Measurements from ENCODE around the gene OR1F1.

Gene OR1F1

DNA sequence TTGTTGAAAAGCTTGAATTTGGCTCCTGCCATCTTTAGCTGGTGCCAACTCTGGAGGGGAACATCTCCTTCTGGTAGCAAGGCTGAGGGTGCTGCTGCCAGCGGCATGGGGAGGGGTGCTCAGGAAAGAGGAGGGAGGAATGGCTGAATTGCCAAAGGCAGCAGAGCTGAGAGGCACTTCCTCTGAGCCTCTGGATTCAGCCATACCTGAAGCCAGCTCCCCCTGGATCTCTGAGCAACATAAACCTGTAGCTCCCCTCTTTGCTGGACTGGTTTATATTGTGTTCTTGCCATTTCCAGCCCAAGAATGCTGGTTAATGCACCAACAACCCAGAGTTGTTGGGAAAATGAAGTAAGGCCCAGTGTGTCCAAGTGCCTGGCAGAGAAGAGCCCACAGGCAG lies 61.0 kb downstream of the OR1F1 start:
- DNase-seq (ENCODE audit: low read depth): no peak

DNA sequence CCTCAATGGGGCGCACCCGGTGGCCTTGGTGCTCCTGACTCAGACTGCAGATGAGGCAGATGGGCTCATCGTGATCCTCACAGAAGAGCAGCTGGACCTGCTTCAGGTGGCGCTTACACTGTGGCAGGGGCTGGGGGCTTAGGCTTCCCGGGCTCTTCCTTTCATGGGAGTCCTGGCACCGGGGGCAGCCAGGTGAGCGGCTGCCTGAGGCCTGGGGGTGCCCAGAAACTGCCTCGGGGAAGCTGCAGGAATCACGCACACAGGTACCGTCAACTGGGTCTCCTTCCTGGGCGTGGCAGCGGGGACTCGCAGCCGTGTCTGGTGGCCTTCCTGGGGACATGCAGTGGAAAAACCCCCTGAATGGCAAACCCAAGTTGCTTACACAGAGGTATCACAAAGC lies 61.4 kb downstream of the OR1F1 start:
- no peak for DNase-seq (ENCODE audit: low read depth)

DNA sequence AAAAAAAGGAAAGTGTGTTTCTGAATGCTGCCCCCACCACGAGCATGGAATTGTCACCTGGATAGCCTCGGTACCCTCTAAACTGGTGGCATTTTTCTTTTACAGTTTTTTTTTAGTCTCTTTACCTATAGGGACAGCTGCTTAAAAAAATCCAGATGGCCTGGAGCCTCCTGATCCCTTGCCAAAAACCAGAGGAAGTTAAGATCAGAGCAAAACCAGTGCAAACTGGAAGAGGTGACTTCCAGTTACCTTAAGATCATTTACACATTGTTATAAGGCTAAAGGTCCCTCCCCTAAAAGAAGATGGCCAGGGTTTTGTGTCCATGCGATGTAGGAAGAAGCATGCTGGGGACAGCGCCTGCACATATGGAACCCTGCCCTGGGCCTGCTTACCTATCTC lies 65.0 kb downstream of the OR1F1 start:
- DNase-seq (ENCODE audit: low read depth): no peak

DNA sequence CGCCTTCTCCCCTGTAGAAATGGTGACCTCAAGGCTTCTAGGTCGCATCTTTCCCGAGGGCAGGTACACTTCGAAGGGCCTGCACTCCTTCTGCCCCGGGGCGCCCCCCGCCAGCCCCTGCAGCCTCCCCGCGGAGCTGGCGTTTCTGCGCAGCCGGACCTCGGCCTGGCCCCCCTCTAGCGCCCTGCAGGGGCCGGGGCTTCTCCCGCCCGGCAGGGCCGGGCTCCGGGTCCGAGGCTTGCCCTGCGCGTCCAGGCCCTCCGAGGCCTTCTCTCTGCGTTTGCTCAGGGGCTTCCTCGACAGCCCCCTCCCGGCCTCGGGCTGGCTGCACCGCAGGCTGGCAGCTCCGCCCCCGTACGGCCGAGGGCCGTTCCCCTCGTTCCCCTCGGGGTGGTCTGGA lies 66.3 kb downstream of the OR1F1 start:
- DNase-seq (ENCODE audit: low read depth): no peak

All from activated gamma-delta T cell treated with anti-CD3 and anti-CD28 coated beads, Interleukin-2, amount 50 U/mL, for 16 hours (primary cell).